H9 (cell line): ENCODE data around the gene ZFYVE27. TPM values are rescaled to one million over a fixed set of nuclear protein-coding genes. Genes with fewer than 3 reads are reported as not detected.
A peak's percentile ranks its signal among the peaks of the same experiment; 100 is the strongest.

ENCODE experiments used
- DNase-seq: peaks from one replicate; pipeline ENCODE4 v3.0.0-alpha.2; 2017
- H2AFZ ChIP-seq: one replicate; pipeline ENCODE4 v1.6.1; 2013; ENCODE audit warnings: mild to moderate bottlenecking, low read length, control low read depth, moderate library complexity
- H2AK5ac ChIP-seq: 2 replicates; pipeline ENCODE4 v1.6.1; 2013; ENCODE audit warnings: low read length, control low read depth, mixed read lengths; ENCODE audit not compliant: insufficient read length
- H2BK120ac ChIP-seq: one replicate; pipeline ENCODE4 v1.6.1; 2013; ENCODE audit warnings: low read depth, mild to moderate bottlenecking, low read length, control low read depth, inconsistent platforms; ENCODE audit not compliant: poor library complexity, severe bottlenecking
- H2BK12ac ChIP-seq: 2 replicates; pipeline ENCODE4 v1.6.1; 2013; ENCODE audit warnings: low read length, control low read depth, mixed read lengths, low read depth; ENCODE audit not compliant: insufficient read length
- H2BK15ac ChIP-seq: 2 replicates; pipeline ENCODE4 v1.6.1; 2013; ENCODE audit warnings: low read depth, low read length, control low read depth
- H2BK20ac ChIP-seq: one replicate; pipeline ENCODE4 v1.6.1; 2013; ENCODE audit warnings: low read depth, mild to moderate bottlenecking, low read length, control low read depth, inconsistent platforms; ENCODE audit not compliant: poor library complexity, severe bottlenecking
- H2BK5ac ChIP-seq: 2 replicates; pipeline ENCODE4 v1.6.1; 2013; ENCODE audit warnings: low read length, control low read depth, mixed read lengths; ENCODE audit not compliant: insufficient read length
- H3K14ac ChIP-seq: 2 replicates; pipeline ENCODE4 v1.6.1; 2013; ENCODE audit warnings: low read length, control low read depth; ENCODE audit not compliant: insufficient read depth
- H3K18ac ChIP-seq: 2 replicates; pipeline ENCODE4 v1.6.1; 2013; ENCODE audit warnings: low read depth, mild to moderate bottlenecking, mixed read lengths, low read length, control low read depth; ENCODE audit not compliant: insufficient read length
- H3K23ac ChIP-seq: 2 replicates; pipeline ENCODE4 v1.6.1; 2013; ENCODE audit warnings: low read length, control low read depth, mixed read lengths, low read depth; ENCODE audit not compliant: insufficient read length
- H3K23me2 ChIP-seq: 2 replicates; pipeline ENCODE4 v1.6.1; 2013; ENCODE audit warnings: low read depth, mild to moderate bottlenecking, mixed read lengths, low read length, control low read depth; ENCODE audit not compliant: insufficient read length, poor library complexity, severe bottlenecking
- H3K27ac ChIP-seq: 2 replicates; pipeline ENCODE4 v1.5.1; 2013; ENCODE audit warnings: low read length, control low read depth, mixed read lengths, low read depth; ENCODE audit not compliant: insufficient read length
- H3K27me3 ChIP-seq: 2 replicates; pipeline ENCODE4 v1.6.1; 2013; ENCODE audit warnings: low read length, control low read depth, inconsistent platforms; ENCODE audit not compliant: insufficient read depth
- H3K4ac ChIP-seq: 2 replicates; pipeline ENCODE4 v1.6.1; 2013; ENCODE audit warnings: low read depth, mild to moderate bottlenecking, control low read depth, inconsistent platforms, low read length, moderate library complexity
- H3K4me1 ChIP-seq: 2 replicates; pipeline ENCODE4 v1.6.1; 2013; ENCODE audit warnings: low read length, control low read depth, inconsistent platforms; ENCODE audit not compliant: insufficient read depth
- H3K4me2 ChIP-seq: 2 replicates; pipeline ENCODE4 v1.6.1; 2013; ENCODE audit warnings: low read length, control low read depth, mixed read lengths; ENCODE audit not compliant: insufficient read length, insufficient read depth
- H3K56ac ChIP-seq: 2 replicates; pipeline ENCODE4 v1.6.1; 2013; ENCODE audit warnings: low read depth, mild to moderate bottlenecking, mixed read lengths, low read length, control low read depth; ENCODE audit not compliant: insufficient read length
- H3K79me1 ChIP-seq: 2 replicates; pipeline ENCODE4 v1.6.1; 2013; ENCODE audit warnings: low read depth, mild to moderate bottlenecking, moderate library complexity, low read length, control low read depth, inconsistent platforms; ENCODE audit not compliant: insufficient read depth, poor library complexity, severe bottlenecking
- H3K79me2 ChIP-seq: 2 replicates; pipeline ENCODE4 v1.6.1; 2013; ENCODE audit warnings: low read length, control low read depth, inconsistent platforms; ENCODE audit not compliant: insufficient read depth
- H3K9ac ChIP-seq: 2 replicates; pipeline ENCODE4 v1.6.1; 2013; ENCODE audit warnings: low read length, control low read depth, mixed read lengths; ENCODE audit not compliant: insufficient read length; ENCODE audit errors: extremely low read depth
- H3K9me3 ChIP-seq: one replicate; pipeline ENCODE4 v1.6.1; 2013; ENCODE audit warnings: low read depth, low read length, inconsistent platforms; ENCODE audit not compliant: control insufficient read depth
- H3T11ph ChIP-seq: one replicate; pipeline ENCODE4 v1.6.1; 2013; ENCODE audit warnings: mild to moderate bottlenecking, low read length, control low read depth, inconsistent platforms
- H4K20me1 ChIP-seq: one replicate; pipeline ENCODE4 v1.6.1; 2013; ENCODE audit not compliant: control insufficient read depth, insufficient read length, insufficient read depth
- H4K5ac ChIP-seq: 2 replicates; pipeline ENCODE4 v1.6.1; 2013; ENCODE audit warnings: low read depth, mild to moderate bottlenecking, mixed read lengths, low read length, control low read depth; ENCODE audit not compliant: insufficient read length
- H4K8ac ChIP-seq: replicated peaks from 2 replicates; pipeline ENCODE4 v1.6.1; 2013; ENCODE audit warnings: low read length, control low read depth, mixed read lengths, low read depth; ENCODE audit not compliant: insufficient read length
- H4K91ac ChIP-seq: 2 replicates; pipeline ENCODE4 v1.6.1; 2013; ENCODE audit warnings: low read depth, mild to moderate bottlenecking, moderate library complexity, mixed read lengths, low read length, control low read depth; ENCODE audit not compliant: insufficient read length
- H3K27ac Mint-ChIP-seq, 3 experiments: 2 replicates in 2 of 3; 3 replicates in 1 of 3; pipeline ENCODE4 v1.8.0; 2020 to 2021; ENCODE audit warnings: mixed read lengths in 3 of 3, mild to moderate bottlenecking in 1 of 3, moderate library complexity in 1 of 3
- H3K27me3 Mint-ChIP-seq: 2 replicates; pipeline ENCODE4 v1.8.0; 2021; ENCODE audit warnings: low read depth, mild to moderate bottlenecking, moderate library complexity, mixed read lengths
- H3K36me3 Mint-ChIP-seq, 3 experiments: 2 replicates in 2 of 3; 3 replicates in 1 of 3; pipeline ENCODE4 v1.8.0; 2020 to 2021; ENCODE audit warnings: low read depth in 3 of 3, mixed read lengths in 3 of 3; ENCODE audit not compliant: insufficient read depth in 1 of 3
- H3K4me1 Mint-ChIP-seq, 2 experiments: 2 replicates each; pipeline ENCODE4 v1.8.0; 2020; ENCODE audit warnings: mixed read lengths in 2 of 2
- H3K4me3 Mint-ChIP-seq, 2 experiments: 2 replicates in 1 of 2; 3 replicates in 1 of 2; pipeline ENCODE4 v1.8.0; 2020 to 2021; ENCODE audit warnings: mild to moderate bottlenecking in 2 of 2, mixed read lengths in 2 of 2, moderate library complexity in 1 of 2
- H3K9me3 Mint-ChIP-seq, 2 experiments: 2 replicates in 1 of 2; 3 replicates in 1 of 2; pipeline ENCODE4 v1.8.0; 2020; ENCODE audit warnings: mild to moderate bottlenecking in 2 of 2, mixed read lengths in 2 of 2, moderate library complexity in 1 of 2
- CTCF ChIP-seq: fragments of 200-600 bp; sonication (generic); conservative IDR thresholded peaks from 3 replicates; pipeline ENCODE4 v1.8.0; 2021; ENCODE audit warnings: antibody characterized with exemption, mild to moderate bottlenecking
- WGBS: extraction: QIAGEN DNeasy Blood & Tissue Kit; methylation state at CpG from one replicate; pipeline ENCODE4 v1.1.7; 2013; ENCODE audit warnings: missing lambda C conversion rate, low lambda C conversion rate, mixed read lengths; ENCODE audit not compliant: insufficient read length; ENCODE audit errors: extremely low coverage; 5-methylcytosine and 5-hydroxymethylcytosine counted together
- total RNA-seq: library from RNA; stranded (reverse); gene quantifications from 2 replicates; pipeline ENCODE4 v1.2.1, GENCODE V29; 2021

Gene ZFYVE27
- total RNA-seq, 1 experiment from 2014 or later: 33.2 TPM

DNA sequence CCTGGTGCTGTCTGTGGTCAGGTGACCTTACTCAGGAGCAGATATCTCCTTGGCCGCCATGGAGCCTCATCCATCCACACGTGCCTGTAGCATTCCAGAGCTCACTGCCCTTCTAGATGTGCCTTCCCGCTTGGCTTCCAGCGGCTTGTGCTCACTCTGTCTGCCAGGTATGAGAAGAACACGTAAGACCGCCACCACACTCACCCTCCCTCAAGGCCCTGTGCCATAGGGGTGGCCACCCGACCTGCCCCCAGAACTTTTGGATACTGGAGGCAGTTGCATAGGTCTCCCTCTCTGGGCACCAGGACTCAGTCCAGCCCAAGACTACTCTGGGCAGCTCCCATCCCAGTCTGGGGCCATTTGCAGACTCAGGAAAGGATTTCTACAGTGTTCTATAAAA is 19.3 kb upstream of the ZFYVE27 start:
- no peak overlapping the region for H4K91ac ChIP-seq
- H3K23me2 ChIP-seq: peaks cover 21% of the 10 kb centered on the region
- H3K9me3 ChIP-seq: no peaks in the 10 kb centered on the region
- no peak overlapping the region for H2AFZ ChIP-seq
- H3T11ph ChIP-seq: no peak overlapping the region
- no peak overlapping the region for H2BK5ac ChIP-seq
- H3K79me2 ChIP-seq: no peaks in the 10 kb centered on the region
- H3K4me1 Mint-ChIP-seq: peaks cover 44 to 52% of the 10 kb centered on the region in 2 experiments
- H3K4me2 ChIP-seq: no peak overlapping the region
- peak overlapping the region in 2 of 3 experiments; percentile 54 to 94; a peak in 3 of 7 replicates for H3K27ac Mint-ChIP-seq
- no peak for TF ChIP-seq CTCF
- H3K79me1 ChIP-seq: no peaks in the 10 kb centered on the region
- WGBS: no CpG with 5 or more reads among the region's 7 CpGs
- H3K9ac ChIP-seq: no peak overlapping the region
- peaks cover 11% of the 10 kb centered on the region; the same call in 1 of the 2 replicates for H3K4me1 ChIP-seq
- H3K23ac ChIP-seq: no peak overlapping the region
- H3K56ac ChIP-seq: no peak overlapping the region
- no peak overlapping the region for H2BK120ac ChIP-seq
- H2BK12ac ChIP-seq: no peak overlapping the region
- H2AK5ac ChIP-seq: no peak overlapping the region
- no peak overlapping the region for H3K4ac ChIP-seq
- no peak overlapping the region; a peak in 1 of 5 replicates for H3K4me3 Mint-ChIP-seq
- H4K8ac ChIP-seq: no peak overlapping the region
- no peak overlapping the region for H3K18ac ChIP-seq
- H2BK15ac ChIP-seq: no peak overlapping the region
- H3K9me3 Mint-ChIP-seq: no peaks in the 10 kb centered on the region
- H2BK20ac ChIP-seq: no peak overlapping the region
- H3K36me3 Mint-ChIP-seq: peaks cover 16 to 43% (median 38%) of the 10 kb centered on the region in 3 experiments
- H4K20me1 ChIP-seq: no peaks in the 10 kb centered on the region
- no peak overlapping the region for H3K14ac ChIP-seq
- no peaks in the 10 kb centered on the region for H3K27me3 ChIP-seq
- no peak for DNase-seq
- H3K27me3 Mint-ChIP-seq: peaks cover 2% of the 10 kb centered on the region; the same call in 1 of the 2 replicates
- H4K5ac ChIP-seq: no peak overlapping the region
- no peak overlapping the region for H3K27ac ChIP-seq
